ENCODE results near the gene LIN7A. TPM values are rescaled to one million over a fixed set of nuclear protein-coding genes. Genes with fewer than 3 reads are reported as not detected.

The LIN7A gene
- polyA plus RNA-seq, 4 donors = 0.27 to 9.0 (median 0.62) TPM

DNA sequence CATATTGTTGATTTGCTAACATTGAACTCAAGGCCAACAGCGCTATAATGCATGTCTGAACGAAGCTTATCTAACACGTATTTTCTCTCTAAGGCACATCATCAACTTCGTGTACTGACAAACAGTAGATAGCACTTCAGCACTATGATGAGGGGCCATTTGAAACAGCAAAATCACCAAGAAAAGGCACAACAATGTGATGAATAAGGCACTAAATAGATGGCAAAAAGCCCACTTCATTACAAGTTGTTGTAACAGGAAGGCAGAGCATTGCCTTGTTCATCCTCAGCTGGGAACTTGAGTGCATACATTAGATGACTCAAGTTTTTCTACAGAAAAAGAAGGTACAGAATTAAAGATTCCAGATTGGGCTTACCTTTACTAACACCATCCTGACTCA, 75.2 kb downstream of the LIN7A start:
- FAIRE-seq (no peak), DNase-seq (no peak)
- peaks cover 0 to 5% (median 0%) of the 10 kb centered on the region in 3 donors for H3K4me1 ChIP-seq (ENCODE audit: control insufficient read depth in 3 of 3, insufficient read depth in 2 of 3, low read depth in 1 of 3, low read length in 2 of 3)
- no peaks in the 10 kb centered on the region for H3K27me3 ChIP-seq (ENCODE audit: control insufficient read depth in 3 of 3, insufficient read depth in 3 of 3, low read length in 3 of 3)
- no peak overlapping the region for H3K27ac ChIP-seq (ENCODE audit: low read depth in 1 of 3, low read length in 2 of 3)
- WGBS, 3 donors = 77 to 85% (median 81%) methylated on average over 4 of the region's 4 CpGs
- no peak overlapping the region for H3K4me3 ChIP-seq (ENCODE audit: low read depth in 1 of 3, low read length in 3 of 3)
- H3K9me3 ChIP-seq (ENCODE audit: control insufficient read depth in 2 of 2, insufficient read depth in 1 of 2, low read depth in 1 of 2, low read length in 1 of 2) = no peaks in the 10 kb centered on the region
- peaks cover 0 to 7% (median 0%) of the 10 kb centered on the region in 3 donors for H3K36me3 ChIP-seq (ENCODE audit: control insufficient read depth in 3 of 3, insufficient read depth in 2 of 3, low read depth in 1 of 3, low read length in 3 of 3)

- Histone ChIP-seq H3K27ac (ENCODE audit: low read depth in 1 of 3, low read length in 2 of 3) (no peak overlapping the region), H3K4me3 (ENCODE audit: low read depth in 1 of 3, low read length in 3 of 3) (no peak overlapping the region), H3K27me3 (ENCODE audit: control insufficient read depth in 3 of 3, insufficient read depth in 3 of 3, low read length in 3 of 3) (no peaks in the 10 kb centered on the region), H3K9me3 (ENCODE audit: control insufficient read depth in 2 of 2, insufficient read depth in 1 of 2, low read depth in 1 of 2, low read length in 1 of 2) (no peaks in the 10 kb centered on the region), H3K4me1 (ENCODE audit: control insufficient read depth in 3 of 3, insufficient read depth in 2 of 3, low read depth in 1 of 3, low read length in 2 of 3) (peaks cover 0 to under 1% (median 0%) of the 10 kb centered on the region in 3 donors), H3K36me3 (ENCODE audit: control insufficient read depth in 3 of 3, insufficient read depth in 2 of 3, low read depth in 1 of 3, low read length in 3 of 3) (peaks cover 0 to 7% (median 0%) of the 10 kb centered on the region in 3 donors)
- WGBS, 3 donors = 68 to 78% (median 72%) methylated on average over 2 of the region's 2 CpGs
- DNase-seq (no peak), FAIRE-seq (no peak)
Measured at GRCh38 chr12:80861641-80862378, 75.9 kb downstream of the LIN7A start.

DNA sequence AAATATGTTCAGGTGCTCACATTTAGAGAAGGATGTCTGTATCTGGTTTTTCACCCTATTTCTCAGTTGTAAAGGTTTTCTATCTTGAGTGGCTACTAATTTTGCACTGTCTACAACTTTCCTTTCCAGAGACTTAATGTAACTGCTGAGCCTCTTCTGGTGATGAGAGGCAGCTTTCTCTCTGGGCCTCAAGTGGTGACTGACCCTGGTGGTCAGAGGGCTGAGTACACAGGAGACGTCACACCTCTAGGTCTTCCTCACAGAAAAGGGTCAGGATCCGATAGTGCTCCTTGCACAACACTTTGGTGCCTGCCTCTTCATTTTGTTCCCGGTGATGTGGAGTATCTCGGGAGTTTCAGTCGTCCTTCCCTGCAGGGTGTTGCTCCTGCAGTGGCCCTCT, 76.8 kb downstream of the LIN7A start:
- no peak for FAIRE-seq
- H3K36me3 ChIP-seq (ENCODE audit: control insufficient read depth in 3 of 3, insufficient read depth in 2 of 3, low read depth in 1 of 3, low read length in 3 of 3) = peaks cover 0 to 7% (median 0%) of the 10 kb centered on the region in 3 donors
- no peaks in the 10 kb centered on the region for H3K27me3 ChIP-seq (ENCODE audit: control insufficient read depth in 3 of 3, insufficient read depth in 3 of 3, low read length in 3 of 3)
- H3K27ac ChIP-seq (ENCODE audit: low read depth in 1 of 3, low read length in 2 of 3) = no peak overlapping the region
- WGBS, 3 donors = 71 to 89% (median 81%) methylated on average over 5 of the region's 5 CpGs
- H3K9me3 ChIP-seq (ENCODE audit: control insufficient read depth in 2 of 2, insufficient read depth in 1 of 2, low read depth in 1 of 2, low read length in 1 of 2) = no peaks in the 10 kb centered on the region
- H3K4me1 ChIP-seq (ENCODE audit: control insufficient read depth in 3 of 3, insufficient read depth in 2 of 3, low read depth in 1 of 3, low read length in 2 of 3) = no peaks in the 10 kb centered on the region
- H3K4me3 ChIP-seq (ENCODE audit: low read depth in 1 of 3, low read length in 3 of 3) = no peak overlapping the region
- no peak for DNase-seq

- no peaks in the 10 kb centered on the region for H3K4me1 ChIP-seq (ENCODE audit: control insufficient read depth in 3 of 3, insufficient read depth in 2 of 3, low read depth in 1 of 3, low read length in 2 of 3)
- 70 to 82% (median 77%) methylated on average over 2 of the region's 2 CpGs for WGBS, 3 donors
- DNase-seq = no peak
- H3K27me3 ChIP-seq (ENCODE audit: control insufficient read depth in 3 of 3, insufficient read depth in 3 of 3, low read length in 3 of 3) = no peaks in the 10 kb centered on the region
- no peaks in the 10 kb centered on the region for H3K9me3 ChIP-seq (ENCODE audit: control insufficient read depth in 2 of 2, insufficient read depth in 1 of 2, low read depth in 1 of 2, low read length in 1 of 2)
- H3K4me3 ChIP-seq (ENCODE audit: low read depth in 1 of 3, low read length in 3 of 3) = no peak overlapping the region
- FAIRE-seq = no peak
- H3K36me3 ChIP-seq (ENCODE audit: control insufficient read depth in 3 of 3, insufficient read depth in 2 of 3, low read depth in 1 of 3, low read length in 3 of 3) = peaks cover 0 to 7% (median 0%) of the 10 kb centered on the region in 3 donors
- H3K27ac ChIP-seq (ENCODE audit: low read depth in 1 of 3, low read length in 2 of 3) = no peak overlapping the region
Measured at GRCh38 chr12:80860206-80860605, 77.5 kb downstream of the LIN7A start.

DNA sequence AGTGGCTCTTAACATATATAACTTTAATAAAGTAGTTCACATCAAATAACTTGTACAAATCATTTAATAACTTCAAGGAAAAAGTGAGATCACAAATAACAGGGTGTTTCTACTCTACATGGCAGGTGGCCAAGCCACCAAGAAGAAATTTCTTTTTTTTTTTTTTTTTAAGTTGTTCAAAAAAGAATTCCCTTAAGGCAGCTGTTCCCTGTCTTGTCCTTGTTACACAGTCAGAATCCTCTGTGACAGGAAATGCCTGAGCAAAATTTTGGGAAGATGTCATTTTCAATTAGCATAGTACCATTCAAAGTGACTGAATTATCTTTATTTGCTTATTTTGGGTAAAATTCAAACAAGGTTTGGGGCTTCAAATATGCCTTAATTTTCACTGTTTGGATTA, 79.4 kb downstream of the LIN7A start:
- Histone ChIP-seq H3K27me3 (ENCODE audit: control insufficient read depth in 3 of 3, insufficient read depth in 3 of 3, low read length in 3 of 3) (no peaks in the 10 kb centered on the region), H3K4me1 (ENCODE audit: control insufficient read depth in 3 of 3, insufficient read depth in 2 of 3, low read depth in 1 of 3, low read length in 2 of 3) (no peaks in the 10 kb centered on the region), H3K36me3 (ENCODE audit: control insufficient read depth in 3 of 3, insufficient read depth in 2 of 3, low read depth in 1 of 3, low read length in 3 of 3) (peaks cover 0 to 7% (median 0%) of the 10 kb centered on the region in 3 donors), H3K4me3 (ENCODE audit: low read depth in 1 of 3, low read length in 3 of 3) (no peak overlapping the region), H3K9me3 (ENCODE audit: control insufficient read depth in 2 of 2, insufficient read depth in 1 of 2, low read depth in 1 of 2, low read length in 1 of 2) (no peaks in the 10 kb centered on the region), H3K27ac (ENCODE audit: low read depth in 1 of 3, low read length in 2 of 3) (no peak overlapping the region)
- DNase-seq (no peak), FAIRE-seq (no peak)

- DNase-seq (no peak), FAIRE-seq (no peak)
- no peaks in the 10 kb centered on the region for H3K4me1 ChIP-seq (ENCODE audit: control insufficient read depth in 3 of 3, insufficient read depth in 2 of 3, low read depth in 1 of 3, low read length in 2 of 3)
- H3K9me3 ChIP-seq (ENCODE audit: control insufficient read depth in 2 of 2, insufficient read depth in 1 of 2, low read depth in 1 of 2, low read length in 1 of 2) = no peaks in the 10 kb centered on the region
- H3K27ac ChIP-seq (ENCODE audit: low read depth in 1 of 3, low read length in 2 of 3) = no peak overlapping the region
- WGBS, 3 donors = 88 to 100% (median 91%) methylated on average over 1 of the region's 1 CpG
- H3K4me3 ChIP-seq (ENCODE audit: low read depth in 1 of 3, low read length in 3 of 3) = no peak overlapping the region
- H3K36me3 ChIP-seq (ENCODE audit: control insufficient read depth in 3 of 3, insufficient read depth in 2 of 3, low read depth in 1 of 3, low read length in 3 of 3) = peaks cover 0 to 7% (median 0%) of the 10 kb centered on the region in 3 donors
- H3K27me3 ChIP-seq (ENCODE audit: control insufficient read depth in 3 of 3, insufficient read depth in 3 of 3, low read length in 3 of 3) = no peaks in the 10 kb centered on the region
Measured at GRCh38 chr12:80857311-80857710, 80.4 kb downstream of the LIN7A start.

DNA sequence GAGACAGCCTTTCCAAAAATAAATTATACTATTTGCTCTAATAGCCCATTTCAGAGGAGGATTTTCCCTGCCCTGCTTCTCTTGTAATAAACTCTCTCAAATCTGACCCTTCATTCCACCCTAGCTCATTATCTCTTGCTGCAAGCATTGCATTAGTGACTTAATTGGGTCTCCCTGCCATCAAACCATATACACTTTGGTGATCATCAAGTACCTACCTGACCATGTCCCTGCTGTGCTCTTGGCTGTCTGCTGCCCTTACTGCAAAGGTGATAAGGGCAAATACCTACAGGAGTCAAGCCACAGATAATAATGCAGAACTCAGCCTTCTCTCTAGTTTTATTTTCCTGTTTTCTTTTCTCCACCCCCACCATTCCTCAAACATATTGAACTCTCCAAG, 88.4 kb downstream of the LIN7A start:
- no peak for DNase-seq
- Histone ChIP-seq H3K4me3 (ENCODE audit: low read depth in 1 of 3, low read length in 3 of 3) (no peak overlapping the region), H3K36me3 (ENCODE audit: control insufficient read depth in 3 of 3, insufficient read depth in 2 of 3, low read depth in 1 of 3, low read length in 3 of 3) (no peaks in the 10 kb centered on the region), H3K9me3 (ENCODE audit: control insufficient read depth in 2 of 2, insufficient read depth in 1 of 2, low read depth in 1 of 2, low read length in 1 of 2) (no peaks in the 10 kb centered on the region), H3K4me1 (ENCODE audit: control insufficient read depth in 3 of 3, insufficient read depth in 2 of 3, low read depth in 1 of 3, low read length in 2 of 3) (no peaks in the 10 kb centered on the region), H3K27ac (ENCODE audit: low read depth in 1 of 3, low read length in 2 of 3) (no peak overlapping the region), H3K27me3 (ENCODE audit: control insufficient read depth in 3 of 3, insufficient read depth in 3 of 3, low read length in 3 of 3) (peaks cover 0 to 2% (median 0%) of the 10 kb centered on the region in 3 donors)
- no peak for FAIRE-seq

DNA sequence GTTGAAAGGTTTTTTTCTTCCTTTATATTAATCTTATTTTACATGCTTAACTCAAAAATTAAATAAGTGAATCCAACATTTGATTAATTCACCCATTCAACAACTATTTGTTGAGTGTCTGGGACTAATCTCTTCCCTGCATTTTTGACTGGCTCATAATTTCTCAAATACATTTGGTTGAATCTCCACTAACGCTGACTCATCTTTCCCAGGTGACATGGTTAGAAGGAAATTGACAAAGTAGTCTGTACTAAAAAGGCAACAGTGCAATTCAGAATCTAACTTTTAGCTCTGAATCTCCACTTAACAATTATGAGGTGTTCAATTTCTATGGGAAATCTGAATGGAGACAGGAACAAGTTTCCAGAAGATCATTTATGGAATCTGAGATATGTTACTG, 88.9 kb downstream of the LIN7A start:
- Histone ChIP-seq H3K27me3 (ENCODE audit: control insufficient read depth in 3 of 3, insufficient read depth in 3 of 3, low read length in 3 of 3) (peaks cover 0 to 2% (median 0%) of the 10 kb centered on the region in 3 donors), H3K4me1 (ENCODE audit: control insufficient read depth in 3 of 3, insufficient read depth in 2 of 3, low read depth in 1 of 3, low read length in 2 of 3) (no peaks in the 10 kb centered on the region), H3K4me3 (ENCODE audit: low read depth in 1 of 3, low read length in 3 of 3) (no peak overlapping the region), H3K36me3 (ENCODE audit: control insufficient read depth in 3 of 3, insufficient read depth in 2 of 3, low read depth in 1 of 3, low read length in 3 of 3) (no peaks in the 10 kb centered on the region), H3K9me3 (ENCODE audit: control insufficient read depth in 2 of 2, insufficient read depth in 1 of 2, low read depth in 1 of 2, low read length in 1 of 2) (no peaks in the 10 kb centered on the region), H3K27ac (ENCODE audit: low read depth in 1 of 3, low read length in 2 of 3) (no peak overlapping the region)
- WGBS, 3 donors = 79 to 89% (median 89%) methylated on average over 1 of the region's 1 CpG
- DNase-seq (no peak), FAIRE-seq (no peak)

DNA sequence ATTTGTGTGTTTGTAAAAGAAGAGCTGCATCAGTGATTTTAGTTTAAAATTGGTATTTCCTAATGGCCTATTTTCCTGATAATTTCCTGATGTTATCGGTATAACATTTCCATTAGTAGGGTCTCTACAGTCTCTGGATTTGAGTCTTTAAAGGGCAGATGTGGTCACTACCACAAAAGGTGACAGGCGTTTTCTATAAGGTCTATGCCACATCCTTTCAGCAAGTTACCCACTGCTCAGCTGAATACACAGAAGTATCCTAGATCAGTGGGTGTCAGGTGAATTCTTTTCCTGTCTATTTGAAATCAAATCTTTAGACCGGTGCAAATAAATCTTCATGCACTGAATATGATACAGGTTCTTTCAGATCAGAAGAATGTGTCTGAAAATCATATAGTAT, 90.2 kb downstream of the LIN7A start:
- Histone ChIP-seq H3K9me3 (ENCODE audit: control insufficient read depth in 2 of 2, insufficient read depth in 1 of 2, low read depth in 1 of 2, low read length in 1 of 2) (no peaks in the 10 kb centered on the region), H3K36me3 (ENCODE audit: control insufficient read depth in 3 of 3, insufficient read depth in 2 of 3, low read depth in 1 of 3, low read length in 3 of 3) (no peaks in the 10 kb centered on the region), H3K4me3 (ENCODE audit: low read depth in 1 of 3, low read length in 3 of 3) (no peak overlapping the region), H3K4me1 (ENCODE audit: control insufficient read depth in 3 of 3, insufficient read depth in 2 of 3, low read depth in 1 of 3, low read length in 2 of 3) (no peaks in the 10 kb centered on the region), H3K27me3 (ENCODE audit: control insufficient read depth in 3 of 3, insufficient read depth in 3 of 3, low read length in 3 of 3) (peaks cover 0 to 2% (median 0%) of the 10 kb centered on the region in 3 donors), H3K27ac (ENCODE audit: low read depth in 1 of 3, low read length in 2 of 3) (no peak overlapping the region)
- WGBS, 3 donors = 81 to 86% (median 85%) methylated on average over 3 of the region's 3 CpGs
- no peak for FAIRE-seq
- no peak for DNase-seq

All from small intestine (tissue), 7 donors.